Measurements from ENCODE around the gene CLCC1. TPM values are rescaled to one million over a fixed set of nuclear protein-coding genes. Genes with fewer than 3 reads are reported as not detected.

The CLCC1 gene
- total and polyA plus RNA-seq, 11 donors, result 7.9 to 33.0 (median 27.0) TPM

GRCh38 chr1:108949044-108949443 is 14.2 kb downstream of the CLCC1 start:
- no peak for ATAC-seq
- Histone ChIP-seq H3K27ac (no peak overlapping the region), H3K27me3 (no peaks in the 10 kb centered on the region), H3K4me1 (peaks cover 0 to 14% (median 8%) of the 10 kb centered on the region in 12 donors), H3K4me3 (no peak overlapping the region), H3K9me3 (no peaks in the 10 kb centered on the region), H3K36me3 (peaks cover 0 to 45% (median 32%) of the 10 kb centered on the region in 9 donors)
- no peak for DNase-seq
- 88 to 92% (median 89%) methylated on average over 4 of the region's 4 CpGs for whole genome bisulfite sequencing, 4 donors
- intact Hi-C loops (cut with DNase I), result loop anchor here in 1 of 10 donors (5.0 kb wide), 1 partner anchor 163 kb away; the partner anchor contains the start of gene ELAPOR1
- TF ChIP-seq POLR2A (IDR thresholded peaks at IDR 0.05), result no peak
- TF ChIP-seq CTCF (IDR thresholded peaks at IDR 0.05), result no peak

GRCh38 chr1:108947871-108948525 is 15.3 kb downstream of the CLCC1 start:
- TF ChIP-seq POLR2A (IDR thresholded peaks at IDR 0.05) (no peak), CTCF (IDR thresholded peaks at IDR 0.05) (no peak)
- WGBS, 4 donors, result 30 to 34% (median 34%) methylated on average over 6 of the region's 6 CpGs
- intact Hi-C loops (cut with DNase I), result loop anchor here in 1 of 10 donors (5.0 kb wide), 1 partner anchor 164 kb away; the partner anchor contains the start of gene ELAPOR1
- H3K4me3 ChIP-seq, result no peak overlapping the region
- H3K9me3 ChIP-seq, result no peaks in the 10 kb centered on the region
- H3K4me1 ChIP-seq, result peaks cover 0 to 14% (median 8%) of the 10 kb centered on the region in 12 donors
- peaks cover 0 to 56% (median 41%) of the 10 kb centered on the region in 9 donors for H3K36me3 ChIP-seq
- ATAC-seq, result peak in 3 of 4 donors; percentile 32 to 45 (median 36)
- H3K27ac ChIP-seq, result no peak overlapping the region
- DNase-seq, result no peak
- H3K27me3 ChIP-seq, result no peaks in the 10 kb centered on the region

GRCh38 chr1:108936170-108936569 is 27.1 kb downstream of the CLCC1 start:
- 96 to 100% (median 97%) methylated on average over 9 of the region's 9 CpGs for WGBS, 4 donors

More at GRCh38 chr1:108936170-108936569, 27.1 kb downstream of the CLCC1 start:
- peaks cover 2 to 98% (median 95%) of the 10 kb centered on the region in 9 donors for H3K36me3 ChIP-seq
- no peak overlapping the region for H3K27ac ChIP-seq
- TF ChIP-seq CTCF (IDR thresholded peaks at IDR 0.05) (no peak), POLR2A (IDR thresholded peaks at IDR 0.05) (no peak)
- H3K4me1 ChIP-seq, result no peaks in the 10 kb centered on the region
- no peaks in the 10 kb centered on the region for H3K27me3 ChIP-seq
- no peak for ATAC-seq
- H3K4me3 ChIP-seq, result no peak overlapping the region
- no peak for DNase-seq
- no peaks in the 10 kb centered on the region for H3K9me3 ChIP-seq
- intact Hi-C loops (cut with DNase I), result loop anchor here in 1 of 10 donors (10.0 kb wide), 1 partner anchor 59 kb away; no protein-coding TSS in a partner anchor

Data from heart left ventricle (tissue), 16 donors.